Suprapubic skin (tissue), 3 donors: ENCODE measurements around the gene TMPRSS13.

Experiments used
- CTCF ChIP-seq, 2 donors: fragments of 200-600 bp in 1 of 2; fragments of 450-650 bp in 1 of 2; sonication (generic) in 1 of 2; IDR thresholded peaks; one replicate each; pipeline ENCODE4 v1.5.1; 2016 to 2019; ENCODE audit warnings: antibody characterized with exemption in 2 of 2, mild to moderate bottlenecking in 1 of 2, moderate library complexity in 1 of 2
- EP300 ChIP-seq: sonication (generic); formaldehyde crosslinking; IDR thresholded peaks from one replicate; pipeline ENCODE4 v1.6.1; 2017; ENCODE audit warnings: antibody characterized with exemption
- POLR2A ChIP-seq, 2 donors: fragments of 450-650 bp; IDR thresholded peaks; one replicate each; pipeline ENCODE4 v1.6.1; 2017; ENCODE audit warnings: antibody characterized with exemption in 2 of 2, mild to moderate bottlenecking in 2 of 2, moderate library complexity in 2 of 2

- TF ChIP-seq CTCF (IDR thresholded peaks at IDR 0.05), result no peak
- TF ChIP-seq POLR2A (IDR thresholded peaks at IDR 0.05), result no peak
- no peak for TF ChIP-seq EP300
These were observed 32.7 kb upstream of the TMPRSS13 start for GRCh38 chr11:117961896-117962295.
